Motor neuron (in vitro differentiated cells): Measurements from ENCODE around the gene OPRM1. TPM values are rescaled to one million over a fixed set of nuclear protein-coding genes. Genes with fewer than 3 reads are reported as not detected.
"Not testable (repeated sequence)": the region's sequence is repeated elsewhere in the genome, so short reads cannot be mapped to it uniquely, and the experiment has no call there.

Experiments used
- ATAC-seq, 8 experiments: fragments of 200-7000 bp; cut with Tn5 transposase; replicated peaks in 6 of 8; 2 replicates each; pipeline ENCODE4 v1.8.0; 2021; ENCODE audit warnings: mild to moderate bottlenecking in 8 of 8, moderate library complexity in 8 of 8
- H3K27ac ChIP-seq, 2 donors: fragments of 250-450 bp; sonication (Bioruptor Pico); 2 replicates each; pipeline ENCODE4 v1.9.0; 2021; ENCODE audit warnings: antibody characterized with exemption in 2 of 2, mild to moderate bottlenecking in 2 of 2, moderate library complexity in 1 of 2
- H3K4me1 ChIP-seq, 2 donors: fragments of 250-450 bp; sonication (Bioruptor Pico); replicated peaks in 1 of 2; 2 replicates each; pipeline ENCODE4 v1.6.1; 2021; ENCODE audit warnings: antibody characterized with exemption in 2 of 2, mild to moderate bottlenecking in 2 of 2, moderate library complexity in 1 of 2
- H3K4me3 ChIP-seq, 5 donors: fragments of 250-450 bp; sonication (Bioruptor Pico); 2 replicates each; pipeline ENCODE4 v1.9.0; 2021; ENCODE audit warnings: antibody characterized with exemption in 5 of 5, mild to moderate bottlenecking in 5 of 5, moderate library complexity in 4 of 5
- WGBS, 10 experiments: fragments of 450-650 bp; shearing (Covaris generic); methylation state at CpG; one replicate each; pipeline ENCODE4 v1.0.0; 2022; 5-methylcytosine and 5-hydroxymethylcytosine counted together
- in situ Hi-C, 9 experiments: fragments of 400-800 bp; cut with MboI; loops; one replicate each; pipeline ENCODE4 v1.15.0; 2021; ENCODE audit warnings: low sequenced_read_pairs in 9 of 9, low pct_unique_long_range_greater_than_20kb in 2 of 9; ENCODE audit not compliant: unreplicated experiment in 9 of 9
- total RNA-seq, 8 experiments: library from RNA; unstranded; fragments of 300-600 nt; gene quantifications; 2 replicates each; pipeline versions ENCODE4 v1.2.3 to v1.2.4, GENCODE V29; 2022

The OPRM1 gene
- total RNA-seq, 8 experiments from 2014 or later, result 0.13 to 2.6 (median 1.7) TPM; not detected in 2

DNA sequence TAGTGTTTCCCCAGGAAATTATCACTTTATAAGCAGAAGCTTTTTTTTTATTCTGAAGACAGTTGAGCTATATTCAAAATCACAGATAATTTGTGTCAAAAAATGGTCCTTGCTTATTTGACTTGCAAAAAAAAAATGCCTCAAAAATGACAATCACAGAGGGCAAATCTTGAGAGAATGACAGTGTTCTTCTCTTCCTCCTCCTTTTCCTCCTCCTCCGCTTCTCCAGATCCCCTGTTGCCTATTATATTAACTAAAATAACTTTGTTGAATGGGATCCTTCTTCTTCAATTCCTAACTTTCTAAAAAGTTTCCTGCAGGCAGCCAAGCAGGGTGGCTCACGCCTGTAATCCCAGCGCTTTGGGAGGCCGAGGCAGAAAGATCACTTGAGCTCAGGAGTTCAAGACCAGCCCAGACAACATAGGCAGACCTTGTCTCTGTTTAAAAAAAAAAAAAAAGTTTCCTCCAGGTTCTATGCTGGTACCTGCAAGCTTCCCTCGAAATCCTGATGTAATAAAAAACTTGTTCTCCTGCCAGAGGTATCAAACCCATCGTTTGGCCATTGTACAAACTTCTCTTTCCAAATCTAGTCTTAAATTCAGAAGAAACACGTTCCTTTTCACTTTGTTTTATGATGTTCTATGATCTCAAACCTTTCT lies 189.0 kb downstream of the OPRM1 start:
- WGBS, 10 experiments, result 4 to 85% (median 53%) methylated on average over 2 to 7 of the region's 7 CpGs; no CpG with 5 or more reads in 1 of the 10 experiments
- Histone ChIP-seq H3K4me1 (no peaks in the 10 kb centered on the region), H3K27ac (no peak overlapping the region), H3K4me3 (no peak overlapping the region)
- in situ Hi-C loops, result no loop called here
- no peak for ATAC-seq

DNA sequence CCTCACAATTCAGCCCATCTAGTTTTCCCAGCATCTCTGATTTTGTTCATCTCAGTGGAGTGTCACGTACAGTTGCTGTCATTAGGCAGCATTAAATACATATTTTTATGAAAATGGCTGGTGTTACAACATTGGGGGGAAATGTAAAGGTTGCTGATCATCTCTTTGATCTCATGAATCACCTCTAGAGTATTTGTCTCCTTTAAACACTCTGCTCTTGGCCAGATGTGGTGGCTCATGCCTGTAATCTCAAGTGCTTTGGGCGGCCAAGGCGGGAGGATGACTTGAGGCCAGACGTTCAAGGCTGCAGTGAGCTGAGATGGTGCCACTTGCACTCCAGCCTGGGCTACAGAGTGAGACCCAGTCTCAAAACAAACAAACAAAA lies 189.5 kb downstream of the OPRM1 start:
- in situ Hi-C loops, result no loop called here
- no peak for ATAC-seq
- Histone ChIP-seq H3K4me1 (no peaks in the 10 kb centered on the region), H3K4me3 (no peak overlapping the region), H3K27ac (no peak overlapping the region)
- WGBS, 10 experiments, result 54 to 100% (median 83%) methylated on average over 1 to 4 of the region's 4 CpGs

DNA sequence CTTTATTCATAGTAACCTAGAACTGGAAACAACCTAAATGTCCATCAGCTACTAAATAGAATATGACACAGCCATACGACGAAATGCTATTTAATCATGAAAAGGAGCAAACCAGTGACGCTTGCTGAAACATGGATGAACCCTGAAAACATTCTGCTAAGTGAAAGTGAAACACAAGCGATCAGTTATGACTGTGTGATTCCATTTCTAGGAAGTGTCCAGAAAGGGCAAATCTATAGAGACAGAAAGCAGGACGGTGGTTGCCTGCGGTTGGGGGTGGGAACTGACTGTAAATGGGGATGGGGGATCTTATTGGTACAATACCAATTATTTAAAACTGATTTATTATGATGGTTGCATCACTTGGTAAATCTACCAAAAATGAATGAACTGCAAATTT lies 190.7 kb downstream of the OPRM1 start:
- in situ Hi-C loops, result no loop called here
- 44 to 98% (median 78%) methylated on average over 3 to 6 of the region's 6 CpGs; no CpG with 5 or more reads in 4 of the 10 experiments for WGBS, 10 experiments
- Histone ChIP-seq H3K4me3 (no peak overlapping the region), H3K4me1 (no peaks in the 10 kb centered on the region), H3K27ac (no peak overlapping the region)
- no peak for ATAC-seq

DNA sequence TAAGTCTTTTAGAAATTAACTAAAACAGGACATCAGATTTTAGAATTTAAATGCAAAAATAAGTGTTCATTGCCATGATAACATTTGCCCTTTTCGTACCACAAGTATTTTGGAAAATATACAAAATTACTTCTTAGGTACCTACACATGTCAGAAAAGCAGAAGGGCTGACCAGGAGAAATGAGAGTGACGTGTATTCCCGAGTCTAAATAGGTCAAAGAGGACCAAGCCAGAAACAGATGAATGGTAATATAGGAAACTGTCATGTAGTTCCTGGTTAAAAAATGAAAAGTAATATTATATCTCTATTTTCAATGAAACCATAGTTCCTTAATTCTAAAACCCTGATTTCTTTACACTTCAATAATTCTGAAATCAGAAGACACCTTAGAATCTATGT lies 191.4 kb downstream of the OPRM1 start:
- Histone ChIP-seq H3K4me3 (no peak overlapping the region), H3K4me1 (no peaks in the 10 kb centered on the region), H3K27ac (no peak overlapping the region)
- 28 to 100% (median 94%) methylated on average over 1 to 3 of the region's 3 CpGs; no CpG with 5 or more reads in 2 of the 10 experiments for WGBS, 10 experiments
- in situ Hi-C loops, result no loop called here
- ATAC-seq, result no peak

DNA sequence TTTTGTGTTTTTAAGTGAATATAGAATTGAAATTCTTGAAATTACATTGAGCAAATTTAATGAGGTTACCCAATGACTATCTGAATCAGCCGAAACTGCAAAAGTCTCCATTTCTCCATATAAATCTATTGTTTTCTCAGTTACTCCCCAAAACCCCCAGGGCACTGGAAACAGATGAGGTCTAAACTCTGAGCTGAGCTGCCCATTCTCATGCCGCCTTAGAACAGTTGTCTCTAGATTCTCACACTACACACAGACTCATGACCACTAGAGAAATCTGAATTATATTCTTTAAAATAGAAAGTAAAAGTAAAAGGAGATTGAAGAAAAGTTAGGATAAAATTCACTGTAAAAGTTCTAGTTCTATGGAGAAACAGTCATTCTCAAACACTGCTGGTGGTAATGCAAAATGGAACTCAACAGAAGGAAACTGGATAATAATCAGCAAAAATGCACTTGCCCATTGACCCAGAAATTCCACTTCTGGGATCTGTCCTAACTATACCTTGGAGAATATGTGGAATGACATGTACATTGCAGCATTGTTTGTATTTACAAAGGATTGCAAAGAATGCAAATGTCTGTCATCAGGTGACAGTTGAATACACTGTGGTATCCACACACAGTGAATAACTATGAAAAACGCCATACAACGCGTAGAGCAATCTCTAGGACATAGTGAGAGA lies 192.0 kb downstream of the OPRM1 start:
- WGBS, 10 experiments, result 35 to 100% (median 90%) methylated on average over 2 to 5 of the region's 5 CpGs
- in situ Hi-C loops, result no loop called here
- Histone ChIP-seq H3K4me3 (no peak overlapping the region), H3K27ac (no peak overlapping the region), H3K4me1 (no peaks in the 10 kb centered on the region)
- no peak for ATAC-seq

DNA sequence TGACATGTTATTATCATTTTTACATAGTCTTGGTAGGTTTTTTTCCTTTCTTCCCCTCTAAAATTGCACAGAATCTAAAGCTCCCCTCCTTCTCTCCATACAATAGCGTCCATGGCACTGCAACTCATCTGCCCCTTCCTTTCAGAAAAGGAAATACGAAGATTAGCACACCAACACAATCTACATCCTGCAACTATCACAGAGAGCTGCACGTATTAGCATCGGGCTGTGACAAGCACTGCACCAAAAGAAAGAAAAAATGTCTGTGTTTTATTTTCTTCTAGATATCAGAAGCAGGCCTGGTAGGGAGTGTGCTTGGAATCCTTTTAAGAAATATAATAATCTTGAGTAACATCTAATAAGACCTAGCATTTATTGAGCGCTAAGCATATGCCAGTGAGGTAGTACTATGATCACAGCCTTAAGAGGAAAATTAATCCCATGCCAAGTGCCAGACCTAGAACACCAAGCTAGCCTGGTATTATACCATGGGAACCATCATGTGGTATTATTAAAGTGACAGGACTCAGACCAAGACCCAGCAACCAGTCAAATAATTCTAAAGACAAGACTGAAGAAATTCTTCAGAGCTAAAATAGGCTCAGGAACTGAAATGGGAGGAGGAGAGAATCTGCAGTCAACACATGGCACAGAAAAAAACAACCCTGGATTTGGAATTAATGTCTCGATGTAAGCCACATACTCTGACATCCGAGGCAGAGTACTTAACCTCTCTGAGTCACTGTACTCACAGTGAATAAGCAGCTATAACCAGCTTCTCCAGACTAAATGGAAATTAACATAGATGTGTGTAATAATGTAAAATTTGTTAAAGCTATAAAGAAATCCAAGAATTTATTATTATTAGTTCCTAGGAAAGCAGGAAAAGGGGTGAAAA lies 193.2 kb downstream of the OPRM1 start:
- peak in 2 of 8 experiments; percentile 44 to 52 for ATAC-seq
- 26 to 92% (median 73%) methylated on average over 2 to 7 of the region's 7 CpGs for WGBS, 10 experiments
- in situ Hi-C loops, result no loop called here

DNA sequence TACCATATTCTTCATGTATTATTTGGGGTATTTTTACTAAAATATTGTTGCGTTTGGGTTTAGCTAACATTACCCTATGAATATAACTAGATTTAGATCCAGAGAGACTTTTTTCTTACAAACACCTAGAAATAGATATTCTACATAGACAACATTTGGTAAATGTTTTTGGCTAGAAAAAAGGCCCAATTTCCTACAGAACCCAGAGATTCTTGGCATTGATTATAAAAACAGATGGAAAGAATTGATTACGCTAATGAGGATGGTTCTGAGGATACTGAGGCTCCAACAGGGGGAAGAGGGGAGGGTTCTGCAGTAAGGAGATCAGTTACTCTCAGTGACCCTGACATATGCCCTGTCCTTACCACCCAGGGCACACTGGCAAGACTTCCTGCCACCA lies 194.3 kb downstream of the OPRM1 start:
- no peak for ATAC-seq
- Histone ChIP-seq H3K4me3 (no peak overlapping the region), H3K27ac (no peak overlapping the region), H3K4me1 (peaks cover 0 to 6% of the 10 kb centered on the region in 2 donors)
- 64 to 100% (median 93%) methylated on average over 1 to 2 of the region's 2 CpGs; no CpG with 5 or more reads in 2 of the 10 experiments for WGBS, 10 experiments
- in situ Hi-C loops, result no loop called here

More for the DNA sequence above, 193.2 kb downstream of the OPRM1 start:
- no peak overlapping the region for H3K27ac ChIP-seq
- H3K4me3 ChIP-seq, result no peak overlapping the region
- peaks cover 0 to 6% of the 10 kb centered on the region in 2 donors for H3K4me1 ChIP-seq

DNA sequence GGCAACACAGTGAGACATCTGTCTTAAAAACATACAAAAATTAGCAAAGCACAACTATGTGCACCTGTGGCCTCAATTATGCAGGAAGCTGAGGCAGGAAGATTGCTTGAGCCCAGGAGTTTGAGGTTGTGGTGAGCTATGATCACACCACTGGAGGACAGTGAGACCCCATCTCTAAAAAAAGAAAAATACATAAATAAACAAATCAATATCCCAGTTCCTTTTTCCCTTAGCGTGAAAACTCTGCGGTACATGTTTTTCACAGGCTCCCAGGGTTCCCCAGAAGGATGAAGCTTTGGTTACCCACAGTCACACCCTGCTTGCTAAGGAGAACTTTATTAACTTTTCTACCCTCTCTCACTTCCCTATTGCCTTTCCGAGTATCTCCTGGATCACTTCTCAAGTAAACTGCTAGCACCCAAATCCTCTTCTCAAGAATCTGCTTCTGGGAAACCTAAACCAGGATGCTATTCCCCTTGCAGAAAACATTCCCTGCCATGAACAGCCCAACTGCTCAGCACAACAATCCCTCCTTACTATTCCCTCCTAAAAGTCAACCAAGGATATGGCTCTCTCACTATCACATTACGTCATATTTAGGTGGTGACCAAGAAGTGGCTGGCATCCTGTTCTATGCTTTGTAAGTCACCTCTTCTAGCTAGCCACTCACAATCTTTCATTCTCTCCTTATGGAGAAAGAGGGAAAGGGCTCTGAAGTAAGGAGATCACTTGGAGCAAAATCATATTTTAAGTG lies 195.2 kb downstream of the OPRM1 start:
- Histone ChIP-seq H3K4me3 (no peak overlapping the region), H3K4me1 (peaks cover 0 to 6% of the 10 kb centered on the region in 2 donors), H3K27ac (no peak overlapping the region)
- 76 to 100% (median 100%) methylated on average over 2 to 4 of the region's 4 CpGs; no CpG with 5 or more reads in 2 of the 10 experiments for WGBS, 10 experiments
- no peak for ATAC-seq
- in situ Hi-C loops, result no loop called here

DNA sequence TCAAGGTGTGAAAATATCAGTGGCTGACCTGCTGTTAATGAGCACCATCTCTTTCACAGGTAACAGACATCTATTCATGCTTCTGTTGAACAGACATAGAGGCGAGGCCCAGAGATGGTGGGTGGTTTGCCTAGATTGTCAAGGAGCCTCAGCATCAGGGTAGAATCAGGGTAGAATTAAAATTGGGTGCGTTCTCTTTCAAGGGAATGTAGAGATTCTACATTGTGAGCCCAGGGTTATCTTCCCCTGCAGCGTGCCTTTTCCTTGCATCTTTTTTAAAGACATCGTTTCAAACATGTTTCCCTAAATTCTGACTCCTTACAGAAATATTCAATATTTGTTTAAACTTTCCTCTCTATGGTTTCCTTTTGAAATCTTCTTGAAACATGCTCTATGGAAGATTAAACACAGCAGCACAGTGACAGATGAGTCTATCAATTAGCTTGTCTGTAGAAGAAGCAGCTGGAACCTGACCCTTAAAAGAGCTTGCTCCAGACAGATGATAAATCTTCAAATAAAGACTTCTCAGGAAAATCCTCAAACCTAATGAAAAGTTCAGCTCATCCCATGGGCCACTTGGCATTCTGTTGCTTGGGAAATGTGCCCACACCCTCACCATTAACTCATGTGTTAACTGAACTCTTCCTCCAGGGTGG lies 197.7 kb downstream of the OPRM1 start:
- H3K4me3 ChIP-seq, result no peak overlapping the region
- no peak overlapping the region for H3K27ac ChIP-seq
- in situ Hi-C loops, result no loop called here
- no peak for ATAC-seq
- H3K4me1 ChIP-seq, result peaks cover 0 to 9% of the 10 kb centered on the region in 2 donors
- 0 to 93% (median 51%) methylated on average over 1 to 4 of the region's 4 CpGs; no CpG with 5 or more reads in 2 of the 10 experiments for WGBS, 10 experiments

DNA sequence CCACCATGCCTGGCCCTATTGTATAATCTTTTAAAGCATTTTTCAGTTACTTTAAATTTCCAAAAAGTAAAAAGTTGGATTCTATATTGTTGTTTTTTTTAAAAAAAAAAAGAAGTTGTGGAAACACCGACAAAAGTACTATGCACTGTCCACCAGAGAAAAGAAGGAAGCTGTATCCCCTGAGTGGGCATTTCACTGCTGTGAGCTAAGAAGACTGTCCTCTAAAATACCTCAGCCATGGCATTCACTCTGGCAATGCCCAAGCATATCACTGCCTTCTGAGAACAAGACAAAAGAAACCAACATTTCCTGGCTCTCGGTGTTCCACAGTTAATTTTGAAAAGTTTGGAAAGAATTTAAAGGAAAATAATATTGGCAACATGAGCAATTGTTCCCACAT lies 199.8 kb downstream of the OPRM1 start:
- H3K4me1 ChIP-seq, result peaks cover 0 to 9% of the 10 kb centered on the region in 2 donors
- ATAC-seq, result no peak
- no peak overlapping the region for H3K27ac ChIP-seq
- WGBS, 10 experiments, result 0 to 100% (median 90%) methylated on average over 2 of the region's 2 CpGs; no CpG with 5 or more reads in 1 of the 10 experiments
- no peak overlapping the region for H3K4me3 ChIP-seq
- in situ Hi-C loops, result no loop called here

DNA sequence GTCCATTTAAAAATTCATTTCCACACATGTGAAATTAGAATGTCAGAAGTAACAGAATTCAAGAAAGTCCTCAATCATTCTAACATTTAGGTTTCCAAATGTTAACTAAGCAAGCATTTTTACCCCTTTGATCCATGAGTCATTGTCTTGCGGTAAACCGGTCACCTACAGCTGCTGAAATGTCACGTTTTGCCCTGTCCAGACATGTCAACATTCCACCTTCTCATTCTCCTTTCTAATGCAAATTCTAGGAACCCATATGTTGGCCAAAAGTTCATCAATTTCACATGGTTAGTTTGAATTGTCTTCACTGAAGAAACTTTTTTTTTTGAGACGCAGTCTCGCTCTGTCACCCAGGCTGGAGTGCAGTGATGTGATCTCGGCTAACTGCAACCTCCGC lies 200.4 kb downstream of the OPRM1 start:
- in situ Hi-C loops, result no loop called here
- no peak for ATAC-seq
- WGBS, 10 experiments, result 0 to 100% (median 69%) methylated on average over 1 to 7 of the region's 7 CpGs; no CpG with 5 or more reads in 2 of the 10 experiments

DNA sequence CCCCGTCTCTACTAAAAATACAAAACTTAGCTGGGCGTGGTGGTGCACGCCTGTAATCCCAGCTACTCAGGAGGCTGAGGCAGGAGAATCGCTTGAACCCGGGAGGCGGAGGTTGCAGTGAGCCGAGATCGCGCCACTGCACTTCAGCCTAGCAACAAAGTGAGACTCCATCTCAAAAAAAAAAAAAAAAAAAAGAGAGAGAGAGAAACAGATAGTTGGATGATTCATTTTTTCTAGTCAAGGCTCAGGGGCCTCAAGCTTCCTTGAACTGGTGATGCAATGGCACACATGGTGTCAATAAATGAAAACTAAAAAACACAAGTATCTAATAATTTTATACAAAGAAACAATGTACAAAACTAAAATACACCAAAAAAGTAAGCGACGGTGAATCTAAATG lies 202.0 kb downstream of the OPRM1 start:
- ATAC-seq, in situ Hi-C loops, H3K27ac ChIP-seq, H3K4me1 ChIP-seq, H3K4me3 ChIP-seq: not testable (repeated sequence)
- 18 to 100% (median 93%) methylated on average over 2 to 11 of the region's 11 CpGs; no CpG with 5 or more reads in 2 of the 10 experiments for WGBS, 10 experiments

More for the DNA sequence above, 200.4 kb downstream of the OPRM1 start:
- Histone ChIP-seq H3K27ac (no peak overlapping the region), H3K4me3 (no peak overlapping the region), H3K4me1 (peaks cover 0 to 9% of the 10 kb centered on the region in 2 donors)
